LHCN-M2 (cell line): Measurements from ENCODE around the gene MAP1LC3B2. TPM values are rescaled to one million over a fixed set of nuclear protein-coding genes. Genes with fewer than 3 reads are reported as not detected.
A peak's percentile ranks its signal among the peaks of the same experiment; 100 is the strongest.

ENCODE experiments used
- DNase-seq: peaks from one replicate; pipeline ENCODE4 v3.0.0-alpha.2; 2012; ENCODE audit warnings: low read depth
- total RNA-seq: library from RNA; depleted of rRNA; stranded (reverse); fragments of >200 nt; gene quantifications from 2 replicates; pipeline ENCODE4 v1.2.3, GENCODE V29; 2014; rRNA removed

Gene MAP1LC3B2
- total RNA-seq, 1 experiment from 2014 or later: 0.52 TPM

DNA sequence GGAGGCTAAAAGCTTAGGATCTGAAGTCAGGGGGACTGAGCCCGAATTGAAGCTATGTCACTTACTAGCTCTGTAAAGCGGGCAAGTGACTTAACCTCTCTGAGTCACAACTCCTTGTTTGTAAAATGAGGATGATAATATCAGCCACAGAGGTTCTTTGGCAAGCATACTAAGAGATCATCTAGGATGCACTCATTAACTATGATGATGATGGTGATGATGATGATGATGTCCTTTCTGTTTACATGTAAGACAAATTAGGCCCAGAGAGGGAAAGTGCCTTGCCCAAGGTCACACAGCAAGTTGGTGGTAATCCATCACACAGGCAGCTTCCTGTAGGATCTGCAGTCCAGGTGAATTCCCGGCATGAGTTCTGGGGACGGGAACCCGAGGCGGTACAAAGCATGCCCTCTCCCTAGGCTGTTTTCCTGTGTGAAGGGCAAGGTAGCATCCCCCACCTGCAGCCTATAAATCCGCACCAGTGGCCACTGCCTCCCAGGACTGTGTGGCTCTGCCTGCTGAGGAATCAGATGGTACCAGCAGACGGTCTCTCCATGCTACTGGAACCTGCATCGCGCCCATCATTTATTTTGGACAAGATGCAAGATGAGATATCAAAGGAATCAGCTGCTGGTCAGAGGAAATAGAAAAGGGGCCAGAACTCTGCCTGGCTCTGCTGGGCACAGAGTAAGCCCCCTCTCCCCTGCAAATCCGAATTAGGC, 55.2 kb downstream of the MAP1LC3B2 start:
- DNase-seq: no peak

DNA sequence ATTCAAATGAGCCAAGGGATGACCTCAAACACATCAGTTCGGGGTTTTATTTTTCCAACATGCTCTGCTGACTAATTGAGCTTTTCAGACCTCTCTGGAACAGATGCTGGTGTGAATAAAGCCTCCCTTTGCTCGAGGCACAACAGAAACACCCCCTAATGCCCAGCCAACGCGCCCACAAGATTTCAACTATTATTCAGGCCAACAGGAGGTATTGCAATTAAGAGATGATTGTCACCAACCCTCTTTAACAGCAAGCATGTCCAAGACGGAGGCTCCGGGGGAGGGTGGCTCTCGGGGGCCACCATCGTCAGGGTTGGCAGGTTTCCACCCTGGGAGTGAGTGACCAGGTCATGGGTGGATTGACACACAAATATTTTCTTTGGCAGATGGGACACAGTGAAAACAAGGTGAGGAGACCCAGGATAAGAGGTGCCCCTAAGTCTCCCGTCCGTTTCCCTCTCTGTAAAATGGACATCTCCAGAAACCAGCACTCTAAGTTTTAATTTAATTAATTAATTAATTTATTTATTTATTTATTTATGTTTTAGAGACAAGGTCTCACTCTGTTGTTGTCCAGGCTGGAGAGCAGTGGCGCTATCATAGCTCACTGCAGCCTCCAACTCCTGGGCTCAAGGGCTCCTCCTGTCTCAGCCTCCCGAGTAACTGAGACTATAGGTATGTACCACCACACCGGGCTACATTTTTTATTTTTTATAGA, 56.1 kb downstream of the MAP1LC3B2 start:
- peak; percentile 27 for DNase-seq

DNA sequence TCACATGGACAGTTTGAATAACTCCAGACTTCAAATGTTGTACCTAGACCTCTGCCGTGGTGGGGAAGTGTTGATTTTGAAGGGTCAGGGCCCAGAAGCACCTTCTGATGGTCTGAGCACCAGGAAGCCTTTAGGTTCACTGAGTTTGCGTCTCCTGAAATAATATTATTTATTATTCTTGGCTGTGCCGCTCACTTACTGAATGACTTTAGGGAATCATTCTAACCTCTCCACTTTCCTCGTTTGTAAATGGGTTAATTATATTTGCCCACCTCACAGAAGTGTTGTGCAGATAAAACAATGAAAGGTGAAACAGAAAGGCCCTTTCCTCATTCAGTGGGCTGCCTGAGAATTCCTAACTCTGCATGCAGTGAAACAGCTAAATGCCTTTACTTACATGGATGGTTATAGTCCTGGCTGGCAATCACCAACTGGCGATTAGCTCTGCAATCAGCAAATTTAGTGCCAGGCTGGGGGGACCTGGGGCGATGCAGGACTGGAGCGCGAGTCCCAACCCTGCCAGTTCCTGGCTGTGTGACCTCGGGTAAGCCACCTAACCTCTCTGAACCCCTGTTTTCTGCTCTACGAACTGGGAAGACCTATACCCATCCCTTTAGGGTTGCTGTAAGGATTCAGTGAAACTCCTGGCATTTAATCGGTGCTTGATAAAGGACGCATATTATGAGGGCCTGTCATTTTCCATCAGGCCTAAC, 57.5 kb downstream of the MAP1LC3B2 start:
- no peak for DNase-seq

DNA sequence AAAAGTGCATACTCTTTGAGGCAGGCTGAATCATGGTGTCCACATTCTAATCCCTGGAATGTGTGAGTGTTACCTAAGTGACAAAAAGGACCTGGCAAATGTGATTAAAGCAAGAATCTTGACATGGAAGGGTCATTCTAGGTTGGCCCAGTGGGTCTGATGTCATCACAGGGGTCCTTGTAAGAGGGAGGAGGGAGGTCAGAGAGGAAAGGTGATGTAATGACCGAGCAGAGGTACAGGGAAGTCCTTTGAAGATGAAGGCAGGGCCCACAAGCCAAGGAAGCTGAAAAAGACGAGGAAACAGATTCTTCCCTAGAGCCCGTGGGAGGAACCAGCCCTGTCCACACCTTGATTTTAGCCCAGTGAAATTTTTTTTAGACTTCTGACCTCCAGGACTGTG, 60.1 kb downstream of the MAP1LC3B2 start:
- DNase-seq: no peak

DNA sequence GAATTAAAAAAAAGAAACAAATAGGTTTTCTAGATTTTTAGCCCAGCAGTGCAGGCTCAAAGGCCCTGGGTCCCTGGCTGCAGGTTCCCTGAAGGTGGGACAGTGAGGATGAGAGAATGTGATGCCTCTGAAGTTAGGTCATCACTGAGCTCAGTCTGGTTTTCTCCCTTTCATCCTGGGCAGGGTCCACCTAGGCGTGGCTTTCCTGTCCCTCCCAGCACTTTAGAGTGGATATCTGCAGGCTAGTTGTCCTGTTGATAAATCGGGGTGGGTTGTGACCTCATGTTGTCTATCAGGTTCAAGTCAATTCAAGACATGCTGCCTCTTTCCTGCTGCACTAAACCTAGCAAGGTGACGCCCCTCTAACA, 60.9 kb downstream of the MAP1LC3B2 start:
- no peak for DNase-seq

DNA sequence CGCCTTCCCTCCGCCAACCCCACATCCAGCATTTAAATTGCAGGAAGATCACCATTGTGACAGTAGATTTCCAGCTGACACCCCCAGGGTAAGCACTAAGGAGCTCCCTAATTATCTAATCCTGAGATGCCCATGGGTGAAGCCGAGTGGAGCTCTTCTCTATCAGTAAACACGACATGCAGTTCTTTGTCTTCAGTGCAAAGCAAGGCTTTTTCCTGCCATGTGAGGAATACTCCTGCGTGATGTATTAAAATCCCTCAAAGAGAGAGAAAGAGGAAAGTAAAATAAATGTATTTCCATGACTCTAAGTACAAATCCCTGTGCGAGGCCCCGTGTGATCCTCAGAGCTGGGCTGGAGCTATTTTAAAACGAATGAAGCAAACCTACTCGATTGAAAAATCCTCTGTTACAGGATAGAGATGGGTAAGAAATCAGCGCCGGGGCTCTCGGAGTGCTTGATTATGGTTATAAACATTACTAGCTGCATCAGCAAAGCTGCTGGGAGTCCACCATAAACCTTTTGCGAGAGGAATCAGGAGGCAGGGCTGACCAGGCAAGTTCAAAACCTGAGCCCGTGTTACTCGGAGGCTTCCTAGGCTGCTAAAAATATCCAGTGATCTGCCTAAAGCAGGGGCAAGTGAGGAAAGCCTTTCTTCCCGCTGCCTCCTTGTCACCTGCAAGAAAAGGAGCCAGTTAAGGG, 61.5 kb downstream of the MAP1LC3B2 start:
- no peak for DNase-seq

DNA sequence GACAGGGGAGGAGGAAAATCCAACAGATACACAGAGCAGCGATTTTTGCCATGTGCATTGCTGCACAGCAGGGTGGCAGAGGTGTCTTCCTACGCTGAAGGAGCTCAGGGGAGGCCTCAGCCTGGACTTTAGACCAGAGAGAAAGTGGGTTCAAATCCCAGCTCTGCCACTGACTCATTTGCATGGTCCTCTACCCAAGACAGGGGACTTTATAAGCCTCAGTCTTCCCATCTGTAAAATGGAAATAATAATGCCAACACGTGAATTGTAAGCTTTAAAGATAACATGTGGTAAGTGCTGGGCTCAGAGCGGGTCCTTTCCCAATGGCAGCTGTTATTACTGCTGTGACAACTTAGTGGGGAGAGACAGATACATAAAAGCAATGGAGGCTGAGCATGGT, 62.0 kb downstream of the MAP1LC3B2 start:
- DNase-seq: no peak

DNA sequence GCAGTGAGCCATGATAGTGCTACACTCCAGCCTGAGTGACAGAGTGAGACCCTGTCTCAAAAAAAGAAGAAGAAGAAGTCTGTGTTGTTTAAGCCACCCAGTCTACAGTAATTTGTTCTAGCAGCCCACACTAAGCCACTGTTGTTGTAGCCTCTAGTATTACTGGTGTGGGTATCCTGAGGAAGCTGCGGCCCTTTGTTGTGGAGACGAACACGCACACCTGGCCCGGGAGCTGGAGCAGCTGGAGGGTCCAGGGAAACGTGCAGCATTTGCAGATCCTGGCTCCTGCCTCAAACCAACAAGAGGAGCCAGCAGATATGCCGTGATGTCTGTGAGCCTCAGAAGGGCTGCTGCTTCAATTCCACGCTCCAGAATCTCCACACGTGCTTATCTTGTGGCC, 65.3 kb downstream of the MAP1LC3B2 start:
- no peak for DNase-seq

DNA sequence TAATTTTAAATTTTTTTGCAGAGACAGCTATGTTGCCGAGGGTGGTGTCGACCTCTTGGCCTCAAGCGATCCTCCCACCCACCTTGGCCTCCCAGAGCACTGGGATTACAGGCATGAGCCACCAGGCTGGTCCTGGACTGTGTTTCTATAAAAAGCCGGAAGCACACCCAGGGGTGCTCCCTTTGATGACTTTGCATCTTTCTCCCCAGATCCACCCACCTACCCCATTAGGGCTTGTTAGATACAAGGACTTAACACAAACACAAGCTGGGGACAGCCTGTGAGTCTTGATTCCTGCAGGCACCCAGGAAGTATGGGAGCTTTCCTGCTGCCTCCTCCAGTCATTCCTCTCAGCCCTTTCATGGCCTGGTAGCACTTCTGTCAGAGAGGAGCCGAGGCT, 67.0 kb downstream of the MAP1LC3B2 start:
- no peak for DNase-seq

Other genes starting within 250 kb of the MAP1LC3B2 start
- 33.6 and 35.9 TPM in 2 replicates for gene SPRING1, start 178.7 kb downstream of the MAP1LC3B2 start, total RNA-seq
- 0.64 and 1.6 TPM in 2 replicates for gene RNFT2, start 178.9 kb downstream of the MAP1LC3B2 start, total RNA-seq